Keratinocyte (primary cell): ENCODE measurements around the gene LYPD6. TPM values are rescaled to one million over a fixed set of nuclear protein-coding genes. Genes with fewer than 3 reads are reported as not detected.

Experiments used
- DNase-seq: peaks from one replicate; pipeline ENCODE4 v3.0.0-alpha.2; 2011; ENCODE audit warnings: low read depth, missing footprints, low spot score
- FAIRE-seq: peaks from 2 replicates; lab custom pipeline; 2011; peaks lifted over from hg19 to GRCh38; lab: Jason Lieb, UNC
- H2AFZ ChIP-seq: 2 replicates; pipeline ENCODE4 v1.6.0; 2012; ENCODE audit warnings: low read length, control low read depth, inconsistent platforms; ENCODE audit not compliant: control insufficient read depth
- H3K27ac ChIP-seq: 2 replicates; pipeline ENCODE4 v1.5.1; 2011; ENCODE audit warnings: low read length; ENCODE audit not compliant: control insufficient read depth, insufficient read depth
- H3K27me3 ChIP-seq: 3 replicates; pipeline ENCODE4 v1.6.0; 2011; ENCODE audit warnings: low read length; ENCODE audit not compliant: control insufficient read depth, insufficient read depth; ENCODE audit errors: extremely low read depth
- H3K36me3 ChIP-seq, 2 experiments: 2 replicates in 1 of 2; 3 replicates in 1 of 2; pipeline ENCODE4 v1.5.1; 2011; ENCODE audit warnings: low read length in 2 of 2, mild to moderate bottlenecking in 1 of 2; ENCODE audit not compliant: control insufficient read depth in 2 of 2, insufficient read depth in 2 of 2; ENCODE audit errors: extremely low read depth in 1 of 2
- H3K4me1 ChIP-seq: 3 replicates; pipeline ENCODE4 v1.5.1; 2011; ENCODE audit warnings: low read length; ENCODE audit not compliant: control insufficient read depth, insufficient read depth; ENCODE audit errors: extremely low read depth
- H3K4me2 ChIP-seq: 3 replicates; pipeline ENCODE4 v1.6.0; 2011; ENCODE audit warnings: low read depth, low read length; ENCODE audit not compliant: control insufficient read depth, insufficient read depth; ENCODE audit errors: extremely low read depth
- H3K4me3 ChIP-seq, 3 experiments: fragments of 200-600 bp in 1 of 3; sonication (generic) in 1 of 3; 2 replicates in 2 of 3; 3 replicates in 1 of 3; pipeline ENCODE4 v1.5.1; 2011 to 2016; ENCODE audit warnings: low read length in 3 of 3, mild to moderate bottlenecking in 3 of 3, control low read depth in 2 of 3, inconsistent platforms in 1 of 3, low read depth in 1 of 3, mixed read lengths in 1 of 3, mixed run types in 1 of 3, moderate library complexity in 1 of 3; ENCODE audit not compliant: control insufficient read depth in 2 of 3, insufficient read depth in 2 of 3; ENCODE audit errors: extremely low read depth in 1 of 3
- H3K79me2 ChIP-seq: 2 replicates; pipeline ENCODE4 v1.6.0; 2012; ENCODE audit warnings: low read length; ENCODE audit not compliant: control insufficient read depth, insufficient read depth
- H3K9ac ChIP-seq: 3 replicates; pipeline ENCODE4 v1.6.0; 2011; ENCODE audit warnings: low read length; ENCODE audit not compliant: control insufficient read depth, insufficient read depth; ENCODE audit errors: extremely low read depth
- H3K9me1 ChIP-seq: 3 replicates; pipeline ENCODE4 v1.6.0; 2011; ENCODE audit warnings: low read length; ENCODE audit not compliant: control insufficient read depth, insufficient read depth; ENCODE audit errors: extremely low read depth
- H3K9me3 ChIP-seq: 2 replicates; pipeline ENCODE4 v1.5.1; 2012; ENCODE audit warnings: low read depth, low read length; ENCODE audit not compliant: control insufficient read depth
- H4K20me1 ChIP-seq: 3 replicates; pipeline ENCODE4 v1.6.0; 2011; ENCODE audit warnings: low read length; ENCODE audit not compliant: control insufficient read depth, insufficient read depth; ENCODE audit errors: extremely low read depth
- EZH2 ChIP-seq: IDR thresholded peaks from one replicate; pipeline ENCODE4 v1.6.1; 2012; ENCODE audit warnings: inconsistent platforms, mild to moderate bottlenecking, low read length, moderate library complexity
- dilution Hi-C: fragments of 300-500 bp; cut with MboI; formaldehyde crosslinking; loops from one replicate; pipeline ENCODE4 v1.7.0; 2020; ENCODE audit warnings: low sequenced_read_pairs; ENCODE audit not compliant: extremely low pct_ligation_motif_present
- polyA plus RNA-seq, 5 experiments: library from polyadenylated mRNA; depleted of rRNA in 3 of 5; stranded (reverse) in 3 of 5; stranded (forward) in 1 of 5; unstranded in 1 of 5; fragments of >200 nt; gene quantifications; 1 replicate in 1 of 5; 2 replicates in 3 of 5; 3 replicates in 1 of 5; pipeline versions ENCODE4 v1.2.1 to v1.2.3, GENCODE V29; 2011 to 2012; ENCODE audit warnings: missing spikeins in 2 of 5, low read depth in 1 of 5, low replicate concordance in 1 of 5
- TF ChIP-seq, protein P1 (sequence below), 3 experiments: IDR thresholded peaks in 1 of 3; conservative IDR thresholded peaks in 1 of 3; optimal IDR thresholded peaks in 1 of 3; 2 replicates in 2 of 3; 3 replicates in 1 of 3; pipeline versions ENCODE3 to v1.5.1; 2011; ENCODE audit warnings: low read length in 3 of 3, mild to moderate bottlenecking in 3 of 3, moderate library complexity in 2 of 3, control low read depth in 1 of 3, inconsistent platforms in 1 of 3; ENCODE audit not compliant: insufficient read depth in 2 of 3; ENCODE audit errors: extremely low read depth in 1 of 3

LYPD6 gene
- polyA plus RNA-seq, 1 donor (not counting 4 experiments of a cell fraction or from before 2014, with no cell fraction given): 3.5 TPM

DNA sequence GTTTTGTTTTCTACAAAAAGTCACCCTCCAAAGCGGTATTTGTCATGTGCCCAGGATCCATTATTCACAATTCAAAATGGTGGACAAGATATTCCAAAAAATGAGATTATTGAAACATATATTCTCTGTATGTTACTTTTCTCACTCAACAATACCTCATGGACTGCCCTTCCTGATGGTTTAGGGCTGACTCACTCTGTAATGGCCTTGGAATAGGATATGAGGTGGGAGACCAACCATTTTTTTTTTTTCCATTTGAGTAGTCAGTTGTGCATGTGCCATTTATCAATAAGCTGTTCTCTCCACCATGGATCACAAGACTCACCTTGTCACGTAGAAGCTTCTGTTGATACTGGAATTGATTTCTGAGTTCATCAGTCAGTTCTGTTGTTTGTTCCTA is 64.5 kb downstream of the LYPD6 start:
- H3K27ac ChIP-seq: no peak overlapping the region
- peaks cover 4% of the 10 kb centered on the region for H3K4me1 ChIP-seq
- H3K4me3 ChIP-seq: no peak overlapping the region
- no peak overlapping the region for H3K4me2 ChIP-seq
- H2AFZ ChIP-seq: peak overlapping the region; percentile 36
- FAIRE-seq: peak; percentile 65
- H3K36me3 ChIP-seq: no peaks in the 10 kb centered on the region
- dilution Hi-C loops: no loop called here
- TF ChIP-seq EZH2: no peak
- TF ChIP-seq, protein P1, sequence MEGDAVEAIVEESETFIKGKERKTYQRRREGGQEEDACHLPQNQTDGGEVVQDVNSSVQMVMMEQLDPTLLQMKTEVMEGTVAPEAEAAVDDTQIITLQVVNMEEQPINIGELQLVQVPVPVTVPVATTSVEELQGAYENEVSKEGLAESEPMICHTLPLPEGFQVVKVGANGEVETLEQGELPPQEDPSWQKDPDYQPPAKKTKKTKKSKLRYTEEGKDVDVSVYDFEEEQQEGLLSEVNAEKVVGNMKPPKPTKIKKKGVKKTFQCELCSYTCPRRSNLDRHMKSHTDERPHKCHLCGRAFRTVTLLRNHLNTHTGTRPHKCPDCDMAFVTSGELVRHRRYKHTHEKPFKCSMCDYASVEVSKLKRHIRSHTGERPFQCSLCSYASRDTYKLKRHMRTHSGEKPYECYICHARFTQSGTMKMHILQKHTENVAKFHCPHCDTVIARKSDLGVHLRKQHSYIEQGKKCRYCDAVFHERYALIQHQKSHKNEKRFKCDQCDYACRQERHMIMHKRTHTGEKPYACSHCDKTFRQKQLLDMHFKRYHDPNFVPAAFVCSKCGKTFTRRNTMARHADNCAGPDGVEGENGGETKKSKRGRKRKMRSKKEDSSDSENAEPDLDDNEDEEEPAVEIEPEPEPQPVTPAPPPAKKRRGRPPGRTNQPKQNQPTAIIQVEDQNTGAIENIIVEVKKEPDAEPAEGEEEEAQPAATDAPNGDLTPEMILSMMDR (optimal IDR thresholded peaks at IDR 0.05 in 1 of 3, IDR thresholded peaks at IDR 0.05 in 1 of 3, conservative IDR thresholded peaks at IDR 0.05 in 1 of 3; ENCODE audit: extremely low read depth in 1 of 3, insufficient read depth in 2 of 3, low read length in 3 of 3): no peak
- no peaks in the 10 kb centered on the region for H3K9me3 ChIP-seq
- H3K27me3 ChIP-seq: no peaks in the 10 kb centered on the region
- H3K79me2 ChIP-seq: no peaks in the 10 kb centered on the region
- H3K9me1 ChIP-seq: no peaks in the 10 kb centered on the region
- no peak for DNase-seq
- H3K9ac ChIP-seq: no peak overlapping the region
- no peaks in the 10 kb centered on the region for H4K20me1 ChIP-seq

DNA sequence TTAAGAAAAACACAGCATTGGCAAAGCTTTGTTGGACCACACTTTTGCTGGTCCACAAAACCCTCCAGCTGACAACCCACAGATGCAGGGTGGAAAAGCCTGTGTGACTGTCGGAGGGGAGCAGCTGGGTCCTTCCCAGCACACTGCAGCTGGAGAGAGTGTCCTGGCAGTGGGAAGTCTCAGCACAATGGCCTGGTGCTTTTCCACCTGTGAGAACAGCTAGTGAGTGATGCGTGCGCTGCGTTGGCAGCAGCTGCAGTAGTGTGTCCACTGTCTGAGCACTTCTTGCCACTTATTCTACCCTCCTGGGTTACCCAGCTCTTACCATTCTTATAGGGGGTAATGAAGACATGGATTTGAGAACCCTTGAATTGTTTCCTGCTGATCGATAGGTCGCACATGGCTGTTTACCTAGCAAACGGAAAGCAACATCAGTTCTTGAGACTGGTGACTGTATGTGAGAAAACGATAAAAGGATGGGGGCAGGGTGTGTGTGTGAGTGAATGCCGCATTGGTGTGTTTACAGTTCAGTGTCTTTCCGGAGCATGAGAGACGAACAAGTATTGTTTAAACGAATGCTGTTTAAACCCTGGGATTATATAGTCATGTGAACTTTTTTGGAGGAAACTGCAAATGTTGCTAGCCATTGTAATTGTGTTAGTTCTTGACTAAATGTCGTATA is 69.7 kb downstream of the LYPD6 start:
- Histone ChIP-seq H3K9me3 (no peaks in the 10 kb centered on the region), H3K27me3 (no peaks in the 10 kb centered on the region), H4K20me1 (no peaks in the 10 kb centered on the region), H3K4me3 (no peak overlapping the region), H3K27ac (no peak overlapping the region), H3K79me2 (no peaks in the 10 kb centered on the region), H3K36me3 (no peaks in the 10 kb centered on the region), H3K9me1 (no peaks in the 10 kb centered on the region), H2AFZ (no peak overlapping the region), H3K9ac (no peak overlapping the region), H3K4me2 (no peak overlapping the region), H3K4me1 (peaks cover under 1% of the 10 kb centered on the region)
- dilution Hi-C loops: no loop called here
- TF ChIP-seq, protein P1 (optimal IDR thresholded peaks at IDR 0.05 in 1 of 3, IDR thresholded peaks at IDR 0.05 in 1 of 3, conservative IDR thresholded peaks at IDR 0.05 in 1 of 3; ENCODE audit: extremely low read depth in 1 of 3, insufficient read depth in 2 of 3, low read length in 3 of 3): no peak
- no peak for TF ChIP-seq EZH2
- DNase-seq: no peak
- FAIRE-seq: no peak
